NB4 (cell line): ENCODE data around the gene GCK.

Source experiments
- CTCF ChIP-seq: IDR thresholded peaks from one replicate; pipeline ENCODE4 v1.5.1; 2012; ENCODE audit warnings: low read depth, low read length
- MYC ChIP-seq: IDR thresholded peaks from 2 replicates; pipeline ENCODE4 v1.6.1; 2011; ENCODE audit warnings: low read depth, low read length
- POLR2A ChIP-seq: IDR thresholded peaks from 2 replicates; pipeline ENCODE4 v1.6.1; 2011; ENCODE audit warnings: mild to moderate bottlenecking; ENCODE audit not compliant: insufficient read length; ENCODE audit errors: extremely low read depth

- TF ChIP-seq CTCF: no peak
- TF ChIP-seq MYC: no peak
- TF ChIP-seq POLR2A: no peak
Measured at GRCh38 chr7:44217852-44218402, 28.7 kb upstream of the GCK start.
